Measurements from ENCODE around the gene MYT1.
"Not testable (repeated sequence)": the region's sequence is repeated elsewhere in the genome, so short reads cannot be mapped to it uniquely, and the experiment has no call there.

- TF ChIP-seq CTCF (IDR thresholded peaks at IDR 0.05); EP300 (IDR thresholded peaks at IDR 0.05; ENCODE audit: low read depth); POLR2A (IDR thresholded peaks at IDR 0.05): not testable (repeated sequence)
These were observed 123.0 kb downstream of the MYT1 start for GRCh38 chr20:64287264-64287590.
